Measurements from ENCODE around the gene CHKA.

GRCh38 chr11:68167474-68167873 lies 46.3 kb upstream of the CHKA start:
- TF ChIP-seq POLR2A (IDR thresholded peaks at IDR 0.05) (no peak), CTCF (IDR thresholded peaks at IDR 0.05) (no peak)
